ENCODE data around the gene RACGAP1. TPM values are rescaled to one million over a fixed set of nuclear protein-coding genes. Genes with fewer than 3 reads are reported as not detected.
A peak's percentile ranks its signal among the peaks of the same experiment; 100 is the strongest.

RACGAP1 gene
- total and polyA plus RNA-seq, 2 of the 8 experiments (the other 6 are each of a cell fraction or from before 2014, with no cell fraction given): 18.0 to 66.3 TPM

DNA sequence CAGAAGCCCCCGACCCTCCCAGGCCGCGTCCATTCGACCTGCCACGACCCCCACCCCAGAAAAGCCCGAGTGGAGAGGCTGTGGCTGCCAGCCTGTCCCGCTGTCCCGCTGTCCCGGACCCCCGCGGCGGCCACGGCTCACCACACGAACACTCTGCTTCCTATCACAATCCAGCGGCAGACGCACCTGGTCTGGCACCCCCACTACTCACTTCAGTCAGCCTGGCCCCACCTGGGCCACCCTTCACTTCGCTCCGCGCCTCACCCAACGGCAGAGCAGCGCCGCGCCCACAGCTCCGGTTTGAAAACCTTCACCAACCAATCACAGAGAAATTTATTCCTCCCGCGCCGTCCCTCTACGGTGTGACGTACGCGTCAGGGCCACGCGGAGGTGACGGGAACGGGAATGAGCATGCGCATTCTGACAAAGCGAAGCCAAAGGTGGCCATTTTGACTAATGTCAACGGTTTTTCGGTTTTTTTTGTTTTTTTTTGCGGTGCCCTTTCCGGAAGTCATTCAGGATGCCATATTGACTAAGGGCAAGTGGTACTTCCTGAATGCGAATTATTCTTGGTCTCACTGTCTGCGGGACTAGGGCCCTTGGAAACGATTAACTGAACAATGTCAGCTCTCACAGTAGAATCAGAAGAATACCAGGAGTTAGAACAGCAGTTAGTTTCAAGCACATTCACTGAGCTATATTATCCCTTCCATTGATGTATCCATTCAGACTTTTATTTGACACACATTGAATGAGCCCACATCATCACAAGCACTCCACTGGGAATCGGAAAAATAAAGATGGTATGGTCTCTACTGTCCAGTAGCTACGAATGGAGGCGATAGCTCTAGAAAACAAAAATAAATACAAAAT, at the start of gene RACGAP1 (continued):
- TF ChIP-seq, protein P1, sequence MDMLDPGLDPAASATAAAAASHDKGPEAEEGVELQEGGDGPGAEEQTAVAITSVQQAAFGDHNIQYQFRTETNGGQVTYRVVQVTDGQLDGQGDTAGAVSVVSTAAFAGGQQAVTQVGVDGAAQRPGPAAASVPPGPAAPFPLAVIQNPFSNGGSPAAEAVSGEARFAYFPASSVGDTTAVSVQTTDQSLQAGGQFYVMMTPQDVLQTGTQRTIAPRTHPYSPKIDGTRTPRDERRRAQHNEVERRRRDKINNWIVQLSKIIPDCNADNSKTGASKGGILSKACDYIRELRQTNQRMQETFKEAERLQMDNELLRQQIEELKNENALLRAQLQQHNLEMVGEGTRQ (IDR thresholded peaks at IDR 0.05; ENCODE audit: low read length): 0 out of 2 replicates have a peak, but pooled peaks have one; percentile 25
- TF ChIP-seq, protein P2, sequence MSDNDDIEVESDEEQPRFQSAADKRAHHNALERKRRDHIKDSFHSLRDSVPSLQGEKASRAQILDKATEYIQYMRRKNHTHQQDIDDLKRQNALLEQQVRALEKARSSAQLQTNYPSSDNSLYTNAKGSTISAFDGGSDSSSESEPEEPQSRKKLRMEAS (IDR thresholded peaks at IDR 0.05): peak; percentile 90
- TF ChIP-seq NANOG (IDR thresholded peaks at IDR 0.05; ENCODE audit: insufficient read depth, low read depth, low read length, poor library complexity, severe bottlenecking): no peak
- TF ChIP-seq TAF7 (optimal IDR thresholded peaks at IDR 0.05; ENCODE audit: borderline replicate concordance, low read depth, low read length): no peak
- TF ChIP-seq ZNF274 (IDR thresholded peaks at IDR 0.05; ENCODE audit: borderline replicate concordance, extremely low read depth, low read length): no peak
- TF ChIP-seq CTBP2 (IDR thresholded peaks at IDR 0.05; ENCODE audit: borderline replicate concordance, insufficient read depth, insufficient read length, low read length): no peak
- TF ChIP-seq RNF2 (IDR thresholded peaks at IDR 0.05; ENCODE audit: borderline replicate concordance, low read depth, low read length, missing control alignments, poor library complexity, severe bottlenecking): no peak
- no peak for TF ChIP-seq POU5F1 (IDR thresholded peaks at IDR 0.05; ENCODE audit: low read depth, low read length)
- peak; percentile 39; the same call in 1 of the 2 replicates for TF ChIP-seq POLR2AphosphoS5 (IDR thresholded peaks at IDR 0.05; ENCODE audit: low read depth, low read length)
- no peak for TF ChIP-seq SUZ12 (IDR thresholded peaks at IDR 0.05; ENCODE audit: low read length)
- TF ChIP-seq RAD21 (IDR thresholded peaks at IDR 0.05 in 1 of 2, conservative IDR thresholded peaks at IDR 0.05 in 1 of 2; ENCODE audit: low read depth in 2 of 2, low read length in 2 of 2): no peak
- peak; percentile 63 for TF ChIP-seq ASH2L (IDR thresholded peaks at IDR 0.05; ENCODE audit: low read length)
- no peak; a peak in 1 of 3 replicates for TF ChIP-seq POLR2A (IDR thresholded peaks at IDR 0.05; ENCODE audit: control extremely low read depth in 1 of 2, low read depth in 2 of 2, low read length in 2 of 2)
- no peak for TF ChIP-seq SP2 (IDR thresholded peaks at IDR 0.05; ENCODE audit: low read length)
- peak; percentile 63; the same call in 1 of the 2 replicates for TF ChIP-seq BRCA1 (IDR thresholded peaks at IDR 0.05; ENCODE audit: low read depth, low read length)
- TF ChIP-seq TEAD4 (IDR thresholded peaks at IDR 0.05; ENCODE audit: low read depth, low read length): no peak
- TF ChIP-seq CBX8 (IDR thresholded peaks at IDR 0.05; ENCODE audit: borderline replicate concordance, low read depth, low read length): no peak
- peak; percentile 63 for TF ChIP-seq KDM4A (IDR thresholded peaks at IDR 0.05; ENCODE audit: low read depth, low read length, severe bottlenecking)
- TF ChIP-seq HDAC6 (IDR thresholded peaks at IDR 0.05; ENCODE audit: low read depth, low read length): no peak
- TF ChIP-seq EGR1 (IDR thresholded peaks at IDR 0.05; ENCODE audit: borderline replicate concordance, low read depth, low read length): no peak
- TF ChIP-seq SIN3A (conservative IDR thresholded peaks at IDR 0.05 in 1 of 2, IDR thresholded peaks at IDR 0.05 in 1 of 2; ENCODE audit: low read depth in 1 of 2, low read length in 2 of 2): peak; percentile 23 to 96; a peak in 3 of 4 replicates
